ENCODE measurements around the gene BMP7.

GRCh38 chr20:57291694-57292093 lies 25.3 kb upstream of the BMP7 start:
- TF ChIP-seq, protein P1, sequence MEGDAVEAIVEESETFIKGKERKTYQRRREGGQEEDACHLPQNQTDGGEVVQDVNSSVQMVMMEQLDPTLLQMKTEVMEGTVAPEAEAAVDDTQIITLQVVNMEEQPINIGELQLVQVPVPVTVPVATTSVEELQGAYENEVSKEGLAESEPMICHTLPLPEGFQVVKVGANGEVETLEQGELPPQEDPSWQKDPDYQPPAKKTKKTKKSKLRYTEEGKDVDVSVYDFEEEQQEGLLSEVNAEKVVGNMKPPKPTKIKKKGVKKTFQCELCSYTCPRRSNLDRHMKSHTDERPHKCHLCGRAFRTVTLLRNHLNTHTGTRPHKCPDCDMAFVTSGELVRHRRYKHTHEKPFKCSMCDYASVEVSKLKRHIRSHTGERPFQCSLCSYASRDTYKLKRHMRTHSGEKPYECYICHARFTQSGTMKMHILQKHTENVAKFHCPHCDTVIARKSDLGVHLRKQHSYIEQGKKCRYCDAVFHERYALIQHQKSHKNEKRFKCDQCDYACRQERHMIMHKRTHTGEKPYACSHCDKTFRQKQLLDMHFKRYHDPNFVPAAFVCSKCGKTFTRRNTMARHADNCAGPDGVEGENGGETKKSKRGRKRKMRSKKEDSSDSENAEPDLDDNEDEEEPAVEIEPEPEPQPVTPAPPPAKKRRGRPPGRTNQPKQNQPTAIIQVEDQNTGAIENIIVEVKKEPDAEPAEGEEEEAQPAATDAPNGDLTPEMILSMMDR (IDR thresholded peaks at IDR 0.05), result no peak
- TF ChIP-seq POLR2A (IDR thresholded peaks at IDR 0.05), result no peak
- TF ChIP-seq EP300 (IDR thresholded peaks at IDR 0.05), result no peak
- TF ChIP-seq POLR2AphosphoS5 (IDR thresholded peaks at IDR 0.05), result no peak

Data from sigmoid colon (tissue), 4 donors.